ENCODE measurements around the gene SPEN.

SPEN gene

DNA sequence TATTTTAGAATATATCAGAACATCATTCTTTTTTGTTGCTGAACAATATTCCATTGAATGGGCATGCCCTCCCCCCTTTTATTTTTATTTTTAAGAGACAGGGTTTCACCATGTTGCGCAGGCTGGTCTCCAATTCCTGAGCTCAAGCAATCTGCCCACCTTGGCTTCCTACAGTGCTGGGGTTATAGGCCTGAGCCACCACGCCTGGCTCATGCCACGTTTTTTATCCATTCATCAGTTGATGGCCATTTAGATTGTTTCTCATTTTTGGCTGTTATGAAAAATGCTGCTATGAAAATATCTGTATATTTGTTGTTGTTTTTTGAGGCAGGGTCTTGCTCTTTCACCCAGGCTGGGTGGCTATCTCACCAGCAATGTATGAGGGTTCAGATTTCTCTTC, 19.8 kb downstream of the SPEN start:
- H3K9me3 ChIP-seq, result no peaks in the 10 kb centered on the region
- H3K4me1 ChIP-seq (ENCODE audit: control insufficient read depth in 1 of 2, insufficient read depth in 1 of 2, low read depth in 1 of 2, low read length in 1 of 2), result peaks cover 2 to 5% of the 10 kb centered on the region in 2 experiments
- no peaks in the 10 kb centered on the region for H3K36me3 ChIP-seq
- TF ChIP-seq, protein P1, sequence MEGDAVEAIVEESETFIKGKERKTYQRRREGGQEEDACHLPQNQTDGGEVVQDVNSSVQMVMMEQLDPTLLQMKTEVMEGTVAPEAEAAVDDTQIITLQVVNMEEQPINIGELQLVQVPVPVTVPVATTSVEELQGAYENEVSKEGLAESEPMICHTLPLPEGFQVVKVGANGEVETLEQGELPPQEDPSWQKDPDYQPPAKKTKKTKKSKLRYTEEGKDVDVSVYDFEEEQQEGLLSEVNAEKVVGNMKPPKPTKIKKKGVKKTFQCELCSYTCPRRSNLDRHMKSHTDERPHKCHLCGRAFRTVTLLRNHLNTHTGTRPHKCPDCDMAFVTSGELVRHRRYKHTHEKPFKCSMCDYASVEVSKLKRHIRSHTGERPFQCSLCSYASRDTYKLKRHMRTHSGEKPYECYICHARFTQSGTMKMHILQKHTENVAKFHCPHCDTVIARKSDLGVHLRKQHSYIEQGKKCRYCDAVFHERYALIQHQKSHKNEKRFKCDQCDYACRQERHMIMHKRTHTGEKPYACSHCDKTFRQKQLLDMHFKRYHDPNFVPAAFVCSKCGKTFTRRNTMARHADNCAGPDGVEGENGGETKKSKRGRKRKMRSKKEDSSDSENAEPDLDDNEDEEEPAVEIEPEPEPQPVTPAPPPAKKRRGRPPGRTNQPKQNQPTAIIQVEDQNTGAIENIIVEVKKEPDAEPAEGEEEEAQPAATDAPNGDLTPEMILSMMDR (IDR thresholded peaks at IDR 0.05), result no peak
- H3K4me3 ChIP-seq (ENCODE audit: low read depth in 1 of 2, low read length in 1 of 2), result no peak overlapping the region
- H3K27me3 ChIP-seq, result no peaks in the 10 kb centered on the region
- no peak overlapping the region for H3K27ac ChIP-seq

DNA sequence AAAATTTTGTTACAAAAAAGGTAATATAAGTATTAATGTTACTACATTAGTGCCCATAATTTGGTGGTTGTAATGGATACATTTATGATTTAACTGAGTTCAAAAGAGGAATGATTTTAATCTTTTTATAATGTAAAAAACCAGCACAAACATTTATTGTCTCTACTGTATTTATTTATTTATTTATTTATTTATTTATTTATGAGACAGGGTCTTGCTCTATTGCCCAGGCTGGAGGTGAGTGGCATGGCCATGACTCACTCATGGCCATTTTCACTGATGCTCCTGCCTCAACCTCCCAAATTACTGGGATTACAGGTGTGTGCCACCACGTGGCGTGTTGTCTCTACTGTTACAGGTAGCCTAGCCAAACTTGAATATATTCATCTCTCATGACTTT, 21.9 kb downstream of the SPEN start:
- Histone ChIP-seq H3K27me3 (no peaks in the 10 kb centered on the region), H3K4me1 (ENCODE audit: control insufficient read depth in 1 of 2, insufficient read depth in 1 of 2, low read depth in 1 of 2, low read length in 1 of 2) (peaks cover 2 to 5% of the 10 kb centered on the region in 2 experiments), H3K9me3 (no peaks in the 10 kb centered on the region), H3K27ac (no peak overlapping the region), H3K36me3 (peaks cover 18% of the 10 kb centered on the region), H3K4me3 (ENCODE audit: low read depth in 1 of 2, low read length in 1 of 2) (no peak overlapping the region)
- TF ChIP-seq, protein P1 (IDR thresholded peaks at IDR 0.05), result no peak

DNA sequence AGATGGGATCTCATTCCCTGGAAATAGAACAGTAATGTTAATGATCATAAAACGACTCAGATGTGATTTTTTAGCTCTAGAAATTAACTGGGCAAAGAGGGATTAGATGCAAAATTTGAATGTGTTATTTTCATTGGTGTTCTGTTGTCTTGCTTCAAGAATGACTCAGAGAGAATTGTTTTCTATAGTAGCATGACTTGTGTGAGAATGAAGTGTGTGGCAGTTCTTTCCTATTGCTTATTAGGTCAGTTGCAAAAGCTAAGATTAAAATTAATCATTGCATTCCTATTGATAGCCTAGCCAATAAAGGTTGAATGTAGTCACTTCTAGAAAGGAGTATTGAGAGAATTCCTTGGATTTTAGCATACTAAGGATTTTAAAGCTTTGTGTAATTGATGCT, 22.9 kb downstream of the SPEN start:
- TF ChIP-seq, protein P1 (IDR thresholded peaks at IDR 0.05), result no peak
- H3K4me1 ChIP-seq (ENCODE audit: control insufficient read depth in 1 of 2, insufficient read depth in 1 of 2, low read depth in 1 of 2, low read length in 1 of 2), result peaks cover 2 to 5% of the 10 kb centered on the region in 2 experiments
- no peaks in the 10 kb centered on the region for H3K9me3 ChIP-seq
- H3K27ac ChIP-seq, result no peak overlapping the region
- H3K4me3 ChIP-seq (ENCODE audit: low read depth in 1 of 2, low read length in 1 of 2), result no peak overlapping the region
- no peaks in the 10 kb centered on the region for H3K27me3 ChIP-seq
- peaks cover 18% of the 10 kb centered on the region for H3K36me3 ChIP-seq

DNA sequence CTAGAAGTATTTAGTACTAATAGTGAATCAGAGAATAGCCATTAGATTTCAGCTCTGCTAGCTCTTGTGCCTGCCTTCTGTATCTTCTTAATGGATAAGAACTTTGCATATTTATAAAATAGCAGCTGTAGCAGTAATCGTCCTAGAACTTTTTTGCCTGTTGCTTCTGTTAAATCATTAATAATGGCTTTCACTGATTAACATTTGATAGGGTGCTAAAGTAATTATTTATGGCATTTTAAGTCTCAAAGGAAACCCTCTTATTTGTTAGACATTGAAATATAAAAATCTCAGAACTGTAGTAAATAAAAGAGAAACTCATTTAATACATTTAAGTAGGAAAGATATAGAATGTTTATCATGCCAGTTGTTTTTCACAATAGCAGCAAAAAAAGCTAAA, 27.0 kb downstream of the SPEN start:
- Histone ChIP-seq H3K9me3 (no peaks in the 10 kb centered on the region), H3K27me3 (no peaks in the 10 kb centered on the region), H3K27ac (no peak overlapping the region), H3K36me3 (peaks cover 30% of the 10 kb centered on the region), H3K4me1 (ENCODE audit: control insufficient read depth in 1 of 2, insufficient read depth in 1 of 2, low read depth in 1 of 2, low read length in 1 of 2) (no peaks in the 10 kb centered on the region), H3K4me3 (ENCODE audit: low read depth in 1 of 2, low read length in 1 of 2) (no peak overlapping the region)
- TF ChIP-seq, protein P1 (IDR thresholded peaks at IDR 0.05), result no peak

DNA sequence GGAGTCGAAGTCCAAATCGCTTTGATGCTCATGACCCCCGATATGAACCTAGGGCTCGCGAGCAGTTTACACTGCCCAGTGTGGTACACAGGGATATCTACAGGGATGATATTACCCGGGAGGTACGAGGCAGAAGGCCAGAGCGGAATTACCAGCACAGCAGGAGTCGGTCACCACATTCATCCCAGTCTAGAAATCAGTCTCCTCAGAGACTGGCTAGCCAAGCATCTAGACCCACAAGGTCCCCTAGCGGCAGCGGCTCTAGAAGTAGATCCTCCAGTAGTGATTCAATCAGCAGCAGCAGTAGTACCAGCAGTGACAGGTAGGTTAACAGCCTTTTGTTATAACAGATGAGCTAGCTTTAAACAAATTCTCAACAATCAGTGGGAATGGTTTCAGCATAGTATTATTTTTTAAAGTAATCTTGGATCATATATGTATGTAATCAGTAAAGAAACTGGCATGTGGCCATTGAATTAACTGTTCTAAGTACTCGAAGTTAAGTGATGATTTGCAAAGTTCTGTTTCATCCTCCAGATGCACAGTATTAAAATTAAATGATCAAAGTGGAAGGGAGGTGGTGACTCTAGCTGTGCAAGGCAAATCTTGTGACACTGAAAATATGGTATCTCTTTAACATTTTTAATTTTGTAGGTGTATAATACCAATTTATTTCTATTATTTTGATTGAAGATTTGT, 29.0 kb downstream of the SPEN start:
- H3K4me3 ChIP-seq (ENCODE audit: low read depth in 1 of 2, low read length in 1 of 2), result no peak overlapping the region
- no peaks in the 10 kb centered on the region for H3K4me1 ChIP-seq (ENCODE audit: control insufficient read depth in 1 of 2, insufficient read depth in 1 of 2, low read depth in 1 of 2, low read length in 1 of 2)
- H3K27me3 ChIP-seq, result no peaks in the 10 kb centered on the region
- H3K27ac ChIP-seq, result no peak overlapping the region
- TF ChIP-seq, protein P1 (IDR thresholded peaks at IDR 0.05), result no peak
- H3K36me3 ChIP-seq, result peaks cover 30% of the 10 kb centered on the region
- no peaks in the 10 kb centered on the region for H3K9me3 ChIP-seq
